GM18502 (cell line): ENCODE measurements around the gene IQCK.

Experiments
- ATAC-seq: cut with Tn5 transposase; IDR thresholded peaks from one replicate; pipeline ENCODE4 v1.9.1; 2021; ENCODE audit warnings: mild to moderate bottlenecking; ENCODE audit not compliant: unreplicated experiment, poor library complexity

The IQCK gene

GRCh38 chr16:19898166-19898565, 180.1 kb downstream of the IQCK start:
- no peak for ATAC-seq

DNA sequence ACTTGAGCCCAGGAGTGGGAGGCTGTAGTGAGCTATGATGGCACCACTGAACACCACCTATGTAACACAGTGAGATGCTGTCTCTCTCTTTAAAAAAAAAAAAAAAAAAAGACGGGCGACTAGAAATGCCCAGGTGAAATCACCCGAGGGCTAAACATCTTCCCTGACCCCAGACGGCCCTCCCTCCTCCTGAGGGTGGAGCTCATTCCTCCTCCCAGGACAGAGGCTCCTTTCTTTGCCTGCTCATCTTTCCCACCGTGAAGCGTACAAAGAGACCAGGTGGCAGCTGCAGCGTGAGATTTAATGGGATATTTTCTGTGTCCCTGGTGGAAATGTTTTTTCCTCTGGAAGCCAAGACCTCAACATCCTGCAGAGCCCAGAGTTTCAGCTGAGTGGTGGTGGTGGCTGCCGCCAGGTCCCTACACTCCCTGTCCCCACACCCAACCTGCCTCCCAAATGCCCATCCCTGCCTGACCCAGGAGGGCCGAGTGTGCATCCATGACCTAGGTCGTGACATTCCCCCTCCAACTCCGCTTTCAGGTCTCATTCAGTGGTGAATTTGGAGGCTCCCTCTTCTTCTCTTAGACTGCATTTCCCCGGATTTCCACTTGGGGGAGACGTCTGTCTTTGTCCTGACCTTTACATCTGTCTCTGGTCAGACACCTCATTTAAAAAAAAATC, 181.0 kb downstream of the IQCK start:
- no peak for ATAC-seq

- no peak for ATAC-seq
Observed at GRCh38 chr16:19899605-19899955, 181.5 kb downstream of the IQCK start.

GRCh38 chr16:19901164-19901563, 183.1 kb downstream of the IQCK start:
- ATAC-seq, result no peak

DNA sequence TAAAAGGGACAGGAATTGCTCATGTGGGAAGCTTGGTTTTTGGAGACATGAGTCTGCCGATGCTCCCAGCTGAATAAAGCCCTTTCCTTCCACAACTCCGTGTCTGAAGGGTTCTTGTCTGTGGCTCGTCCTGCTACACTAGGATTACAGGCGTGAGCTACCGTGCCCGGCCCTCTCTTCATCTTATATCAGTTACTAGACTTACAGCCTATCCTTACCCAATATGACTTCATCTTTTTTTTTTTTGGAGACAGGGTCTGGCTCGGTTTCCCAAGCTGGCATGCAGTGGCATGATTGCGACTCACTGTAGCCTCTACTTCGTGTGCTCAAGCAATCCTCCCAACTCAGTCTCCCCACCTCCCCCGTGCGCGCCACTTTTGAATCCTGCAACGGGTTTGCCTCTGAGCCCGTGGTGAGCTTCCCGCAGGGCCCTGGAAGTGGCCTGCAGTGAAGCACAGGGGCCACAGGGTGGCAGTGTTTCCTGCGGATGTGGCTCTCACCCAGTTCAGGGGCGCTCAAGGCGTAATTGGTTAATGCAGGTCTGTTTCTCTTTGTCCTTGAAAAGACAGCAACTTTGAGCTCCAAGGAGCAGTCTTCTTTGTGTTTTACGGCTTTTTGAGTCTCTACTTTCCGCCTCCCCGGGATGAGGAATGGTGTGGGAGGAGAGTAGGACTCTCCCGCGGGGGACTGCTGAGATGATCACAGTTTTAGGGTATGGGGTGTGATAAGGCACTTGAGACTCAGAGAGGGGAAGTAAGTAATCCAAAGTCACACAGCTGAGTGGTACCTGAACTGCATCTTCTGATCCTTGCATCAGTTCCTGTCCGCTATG, 189.3 kb downstream of the IQCK start:
- ATAC-seq, result no peak
